HepG2 (cell line): ENCODE measurements around the gene NWD2. TPM values are rescaled to one million over a fixed set of nuclear protein-coding genes. Genes with fewer than 3 reads are reported as not detected.

ENCODE experiments used
- ATAC-seq: fragments of 200-7000 bp; cut with Tn5 transposase; 3 replicates; pipeline ENCODE4 v1.9.1; 2020; ENCODE audit warnings: mild to moderate bottlenecking, moderate library complexity
- BruUV-seq: library from RNA; stranded (reverse); fragments of 400-500 nt; replicated peaks from 2 replicates; lab custom pipeline; 2021; lab: Mats Ljungman, UMichigan
- CTCF ChIA-PET: fragments of 300-600 bp; formaldehyde crosslinking; extraction: SDS; loops from one replicate; lab custom pipeline; 2021; ENCODE audit warnings: low total read pairs, inconsistent platforms, low intra/inter-chr PET ratio; lab: Yijun Ruan, JAX
- POLR2A ChIA-PET: fragments of 350-600 bp; sonication (Branson Sonifier 250); formaldehyde crosslinking; loops from one replicate; lab custom pipeline; 2020; ENCODE audit warnings: antibody characterized with exemption, inconsistent platforms; lab: Yijun Ruan, JAX
- DNase-seq: peaks from one replicate; pipeline ENCODE4 v3.0.0-alpha.2; 2015; ENCODE audit warnings: low spot score
- FAIRE-seq: peaks from 3 replicates; lab custom pipeline; 2011; peaks lifted over from hg19 to GRCh38; lab: Jason Lieb, UNC
- H2AFZ ChIP-seq: one replicate; pipeline ENCODE4 v1.6.1; 2011; ENCODE audit warnings: low read length, inconsistent platforms
- H3K27ac ChIP-seq: fragments of 300-600 bp; 3 replicates; pipeline ENCODE4 v1.8.0; 2011; ENCODE audit warnings: mixed run types, mild to moderate bottlenecking, mixed read lengths, low read length, inconsistent platforms; ENCODE audit not compliant: insufficient read depth; ENCODE audit errors: extremely low read length
- H3K27me3 ChIP-seq, 2 experiments: fragments of 200-600 bp in 1 of 2; 2 replicates in 1 of 2; 3 replicates in 1 of 2; pipeline versions ENCODE4 v1.6.0 to v1.8.0; 2011; ENCODE audit warnings: low read length in 2 of 2, mild to moderate bottlenecking in 2 of 2, moderate library complexity in 2 of 2, inconsistent platforms in 1 of 2; ENCODE audit not compliant: insufficient read depth in 2 of 2, control insufficient read depth in 1 of 2
- H3K36me3 ChIP-seq, 2 experiments: fragments of 200-600 bp in 1 of 2; replicated peaks in 1 of 2; 2 replicates in 1 of 2; 3 replicates in 1 of 2; pipeline versions ENCODE4 v1.5.1 to v1.8.0; 2011; ENCODE audit warnings: low read length in 2 of 2, inconsistent platforms in 1 of 2; ENCODE audit not compliant: insufficient read depth in 2 of 2, control insufficient read depth in 1 of 2
- H3K4me1 ChIP-seq: 2 replicates; pipeline ENCODE4 v1.5.1; 2012; ENCODE audit warnings: low read length, inconsistent platforms; ENCODE audit not compliant: insufficient read depth
- H3K4me2 ChIP-seq: 2 replicates; pipeline ENCODE4 v1.6.0; 2011; ENCODE audit warnings: low read depth, low read length, inconsistent platforms
- H3K4me3 ChIP-seq, 3 experiments: fragments of 200-600 bp in 1 of 3; sonication (generic), shearing (Covaris generic) in 1 of 3; replicated peaks in 1 of 3; 2 replicates each; pipeline ENCODE4 v1.5.1; 2011 to 2016; ENCODE audit warnings: low read length in 3 of 3, inconsistent platforms in 2 of 3, low read depth in 2 of 3, mild to moderate bottlenecking in 2 of 3, control low read depth in 1 of 3, mixed read lengths in 1 of 3; ENCODE audit not compliant: insufficient read depth in 1 of 3
- H3K79me2 ChIP-seq: one replicate; pipeline ENCODE4 v1.6.1; 2011; ENCODE audit warnings: low read length, inconsistent platforms; ENCODE audit not compliant: insufficient read depth
- H3K9ac ChIP-seq: 2 replicates; pipeline ENCODE4 v1.6.0; 2011; ENCODE audit warnings: mild to moderate bottlenecking, low read depth, low read length, inconsistent platforms; ENCODE audit not compliant: insufficient read depth
- H3K9me3 ChIP-seq: 2 replicates; pipeline ENCODE4 v1.5.1; 2012; ENCODE audit warnings: mild to moderate bottlenecking, low read length
- H4K20me1 ChIP-seq: 2 replicates; pipeline ENCODE4 v1.6.0; 2011; ENCODE audit warnings: inconsistent platforms, mild to moderate bottlenecking, low read length, moderate library complexity; ENCODE audit not compliant: insufficient read depth
- CREB1 ChIP-seq, 2 experiments: fragments of 450-650 bp in 1 of 2; IDR thresholded peaks; 2 replicates each; pipeline ENCODE4 v1.6.1; 2016 to 2017; ENCODE audit warnings: control low read depth in 1 of 2, mild to moderate bottlenecking in 1 of 2, missing compliant biosample characterization in 1 of 2, missing genetic modification characterization in 1 of 2
- ZZZ3 ChIP-seq: sonication (generic); formaldehyde crosslinking; IDR thresholded peaks from 2 replicates; pipeline ENCODE4 v1.4.0; 2020; ENCODE audit warnings: missing genetic modification reagents, mild to moderate bottlenecking, borderline replicate concordance
- WGBS: methylation state at CpG from one replicate; pipeline ENCODE4 v1.1.6; 2017; ENCODE audit warnings: low lambda C conversion rate; 5-methylcytosine and 5-hydroxymethylcytosine counted together
- in situ Hi-C: cut with HindIII; loops from 2 replicates; pipeline ENCODE4 v1.10.0; 2017; ENCODE audit warnings: low pct_unique_long_range_greater_than_20kb; ENCODE audit not compliant: extremely low pct_ligation_motif_present
- intact Hi-C: fragments of 100-400 bp; cut with micrococcal nuclease; formaldehyde crosslinking; loops from one replicate; pipeline ENCODE4 v1.10.0; 2022; ENCODE audit not compliant: unreplicated experiment
- polyA plus RNA-seq, 8 experiments: library from polyadenylated mRNA; depleted of rRNA in 3 of 8; stranded (reverse) in 7 of 8; unstranded in 1 of 8; fragments of >200 nt; fragmentation: Illumina TruSeq in 4 of 8; extraction: Trizol in 4 of 8; gene quantifications; 2 replicates each; pipeline versions ENCODE4 v1.2.1 to v1.2.3, GENCODE V29; 2011 to 2016; ENCODE audit warnings: low read depth in 4 of 8, missing spikeins in 1 of 8, mixed read lengths in 1 of 8; ENCODE audit not compliant: insufficient read depth in 1 of 8
- total RNA-seq, 5 experiments: library from RNA; depleted of rRNA; stranded (reverse); fragments of >200 nt; fragmentation: Illumina TruSeq; extraction: Trizol; gene quantifications; 2 replicates each; pipeline ENCODE4 v1.2.3, GENCODE V29; 2016; ENCODE audit warnings: low read depth in 1 of 5
- TF ChIP-seq, protein P1 (sequence below): sonication (generic); formaldehyde crosslinking; IDR thresholded peaks from 2 replicates; pipeline ENCODE4 v1.5.1; 2020; ENCODE audit warnings: missing genetic modification reagents, mild to moderate bottlenecking, borderline replicate concordance

NWD2 gene
- total and polyA plus RNA-seq, 2 of the 13 experiments (the other 11 are each of a cell fraction or from before 2014, with no cell fraction given): not detected

GRCh38 chr4:37446016-37446415, 201.5 kb downstream of the NWD2 start:
- Histone ChIP-seq H3K9ac (no peak overlapping the region), H3K4me3 (no peak overlapping the region), H2AFZ (no peak overlapping the region), H3K27ac (no peak overlapping the region), H3K27me3 (no peaks in the 10 kb centered on the region; a peak in 1 of 5 replicates), H4K20me1 (no peaks in the 10 kb centered on the region), H3K4me2 (no peak overlapping the region), H3K36me3 (no peaks in the 10 kb centered on the region), H3K4me1 (peaks cover 20% of the 10 kb centered on the region; the same call in 1 of the 2 replicates), H3K79me2 (no peaks in the 10 kb centered on the region)
- no TSS peak for BruUV-seq
- intact Hi-C loops: no loop called here
- DNase-seq (no peak), ATAC-seq (no peak), FAIRE-seq (no peak)
- in situ Hi-C loops: no loop called here
- ChIA-PET POLR2A (no interaction called here), CTCF (no interaction called here)
- 80% methylated on average over 8 of the region's 8 CpGs for WGBS
- no peak for TF ChIP-seq ZZZ3 (CRISPR knock-in tag)
- TF ChIP-seq, all 625 proteins: peak for 0
- no peaks in the 10 kb centered on the region for H3K9me3 ChIP-seq

DNA sequence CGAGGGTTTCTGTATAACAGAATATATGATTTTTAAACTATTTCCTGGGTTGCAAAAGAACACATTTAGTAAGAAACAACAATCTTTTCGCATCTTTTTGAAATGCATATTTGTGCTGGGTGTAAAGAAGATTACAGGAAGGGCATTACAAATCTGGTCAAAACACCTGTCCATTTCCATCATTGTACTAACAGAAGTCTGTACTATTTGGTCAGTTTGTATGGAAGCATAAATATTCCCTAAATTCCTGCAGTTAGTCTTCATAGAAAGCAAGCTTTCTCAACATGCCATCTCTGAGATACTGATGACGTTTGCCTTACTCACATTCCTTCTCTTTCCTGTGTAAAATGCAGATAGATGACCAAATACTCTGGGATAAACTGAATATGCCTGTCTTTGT, 203.3 kb downstream of the NWD2 start:
- ATAC-seq: no peak
- intact Hi-C loops (no loop called here), in situ Hi-C loops (no loop called here)
- ChIA-PET POLR2A (no interaction called here), CTCF (no interaction called here)
- Histone ChIP-seq H3K9me3 (no peaks in the 10 kb centered on the region), H3K4me3 (no peak overlapping the region), H3K4me1 (0 out of 2 replicates have a peak, but pooled peaks cover 8% of the 10 kb centered on the region), H3K9ac (no peak overlapping the region), H4K20me1 (no peaks in the 10 kb centered on the region), H2AFZ (no peak overlapping the region), H3K27me3 (no peaks in the 10 kb centered on the region; a peak in 1 of 5 replicates), H3K4me2 (no peak overlapping the region), H3K79me2 (no peaks in the 10 kb centered on the region), H3K36me3 (no peaks in the 10 kb centered on the region), H3K27ac (no peak overlapping the region)
- BruUV-seq: no TSS peak
- peak; percentile 36; the same call in 1 of the 2 replicates for TF ChIP-seq CREB1 (IDR thresholded peaks at IDR 0.05)
- TF ChIP-seq CREB1 (CRISPR knock-in tag; IDR thresholded peaks at IDR 0.05): no peak
- TF ChIP-seq, protein P1, sequence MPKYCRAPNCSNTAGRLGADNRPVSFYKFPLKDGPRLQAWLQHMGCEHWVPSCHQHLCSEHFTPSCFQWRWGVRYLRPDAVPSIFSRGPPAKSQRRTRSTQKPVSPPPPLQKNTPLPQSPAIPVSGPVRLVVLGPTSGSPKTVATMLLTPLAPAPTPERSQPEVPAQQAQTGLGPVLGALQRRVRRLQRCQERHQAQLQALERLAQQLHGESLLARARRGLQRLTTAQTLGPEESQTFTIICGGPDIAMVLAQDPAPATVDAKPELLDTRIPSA: no peak
- 34% methylated on average over 3 of the region's 3 CpGs for WGBS
- no peak for DNase-seq
- no peak for FAIRE-seq
